C4-2B (cell line): Measurements from ENCODE around the gene CRTC2.
"Not testable (repeated sequence)": the region's sequence is repeated elsewhere in the genome, so short reads cannot be mapped to it uniquely, and the experiment has no call there.

Experiments
- H3K27ac ChIP-seq: fragments of 450-650 bp; 2 replicates; pipeline ENCODE4 v1.5.1; 2017
- CTCF ChIP-seq: fragments of 450-650 bp; conservative IDR thresholded peaks from 2 replicates; pipeline ENCODE4 v1.5.1; 2017; ENCODE audit warnings: mild to moderate bottlenecking
- ZFX ChIP-seq: fragments of 450-650 bp; IDR thresholded peaks from 2 replicates; pipeline ENCODE4 v1.6.1; 2017

Gene CRTC2

GRCh38 chr1:153908071-153908470 lies 50.3 kb downstream of the CRTC2 start:
- no peak overlapping the region for H3K27ac ChIP-seq
- TF ChIP-seq ZFX (no peak), CTCF (no peak)

- TF ChIP-seq ZFX (no peak), CTCF (no peak)
These were observed 51.3 kb downstream of the CRTC2 start for GRCh38 chr1:153907134-153907533.

GRCh38 chr1:153906396-153906795 lies 52.0 kb downstream of the CRTC2 start:
- no peak overlapping the region for H3K27ac ChIP-seq
- TF ChIP-seq ZFX (no peak), CTCF (no peak)

More at GRCh38 chr1:153907134-153907533, 51.3 kb downstream of the CRTC2 start:
- H3K27ac ChIP-seq, result no peak overlapping the region

GRCh38 chr1:153905908-153906307 lies 52.5 kb downstream of the CRTC2 start:
- not testable (repeated sequence) for H3K27ac ChIP-seq

GRCh38 chr1:153903841-153904455 lies 54.5 kb downstream of the CRTC2 start:
- TF ChIP-seq CTCF, result no peak
- TF ChIP-seq ZFX, result no peak
- H3K27ac ChIP-seq, result no peak overlapping the region

GRCh38 chr1:153899509-153899908 lies 58.9 kb downstream of the CRTC2 start:
- H3K27ac ChIP-seq, result no peak overlapping the region

More at GRCh38 chr1:153899509-153899908, 58.9 kb downstream of the CRTC2 start:
- no peak for TF ChIP-seq CTCF
- TF ChIP-seq ZFX, result no peak
